ENCODE results near the gene NAIF1.
"Not testable (repeated sequence)": the region's sequence is repeated elsewhere in the genome, so short reads cannot be mapped to it uniquely, and the experiment has no call there.

Gene NAIF1

GRCh38 chr9:128034821-128035652, 32.1 kb downstream of the NAIF1 start:
- Histone ChIP-seq H3K27ac (no peak overlapping the region), H4K20me1 (no peaks in the 10 kb centered on the region), H3K4me2 (no peak overlapping the region), H3K4me3 (no peak overlapping the region), H3K9ac (no peak overlapping the region), H3K4me1 (peaks cover 0 to 15% (median 4%) of the 10 kb centered on the region in 10 experiments; a peak in 7 of 20 replicates), H3K36me3 (no peaks in the 10 kb centered on the region), H3K9me3 (replicated peaks in 1 of 11) (no peaks in the 10 kb centered on the region; a peak in 1 of 22 replicates), H3K27me3 (no peaks in the 10 kb centered on the region)
- TF ChIP-seq Cebpa-rat (IDR thresholded peaks at IDR 0.05), result no peak

- Histone ChIP-seq H3K4me2 (no peak overlapping the region), H4K20me1 (no peaks in the 10 kb centered on the region), H3K27ac (no peak overlapping the region), H3K27me3 (no peaks in the 10 kb centered on the region), H3K4me1 (peaks cover 4 to 19% (median 10%) of the 10 kb centered on the region in 10 experiments; a peak in 19 of 20 replicates), H3K4me3 (no peak overlapping the region), H3K36me3 (no peaks in the 10 kb centered on the region), H3K9me3 (replicated peaks in 1 of 11) (no peaks in the 10 kb centered on the region; a peak in 1 of 22 replicates), H3K9ac (no peak overlapping the region)
- TF ChIP-seq Cebpa-rat (IDR thresholded peaks at IDR 0.05), result no peak
Observed at GRCh38 chr9:128033609-128034008, 33.5 kb downstream of the NAIF1 start.

DNA sequence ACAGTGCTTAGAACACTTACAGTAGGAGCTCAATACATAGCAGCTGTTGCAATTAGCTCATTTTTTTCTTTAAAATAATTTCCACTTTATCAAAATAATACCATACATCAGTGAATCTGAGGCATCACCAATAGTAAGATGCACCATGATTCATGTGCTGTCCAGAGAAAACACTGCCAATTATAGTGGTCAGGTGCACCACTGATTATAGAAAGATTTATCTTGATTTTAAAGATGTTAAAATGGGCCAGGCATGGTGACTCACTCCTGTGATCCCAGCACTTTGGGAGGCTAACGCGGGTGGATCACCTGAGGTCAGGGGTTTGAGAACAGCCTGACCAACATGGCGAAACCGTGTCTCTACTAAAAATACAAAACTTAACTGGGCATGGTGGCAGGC, 39.4 kb downstream of the NAIF1 start:
- H3K4me3 ChIP-seq, result no peak overlapping the region
- no peak overlapping the region for H3K27ac ChIP-seq
- no peaks in the 10 kb centered on the region for H3K9me3 ChIP-seq (replicated peaks in 1 of 11)
- H3K36me3 ChIP-seq, result no peaks in the 10 kb centered on the region
- peaks cover 39 to 69% (median 52%) of the 10 kb centered on the region in 10 experiments for H3K4me1 ChIP-seq
- H3K9ac ChIP-seq, result no peak overlapping the region
- H3K27me3 ChIP-seq, result no peaks in the 10 kb centered on the region
- no peaks in the 10 kb centered on the region for H4K20me1 ChIP-seq
- TF ChIP-seq Cebpa-rat (IDR thresholded peaks at IDR 0.05), result no peak
- H3K4me2 ChIP-seq, result peak overlapping the region; percentile 56 to 83 (median 69); a peak in 21 of 22 replicates

- Histone ChIP-seq H3K9ac (peak overlapping the region in 7 of 11 experiments; percentile 8 to 47 (median 25); a peak in 8 of 22 replicates), H3K4me3 (no peak overlapping the region), H3K27ac (peak overlapping the region in 7 of 11 experiments; percentile 2 to 56 (median 29); a peak in 10 of 22 replicates), H3K36me3 (no peaks in the 10 kb centered on the region), H3K9me3 (replicated peaks in 1 of 11) (no peaks in the 10 kb centered on the region), H3K4me1 (peaks cover 47 to 76% (median 58%) of the 10 kb centered on the region in 10 experiments), H3K27me3 (no peaks in the 10 kb centered on the region), H4K20me1 (no peaks in the 10 kb centered on the region), H3K4me2 (peak overlapping the region; percentile 56 to 83 (median 69))
- TF ChIP-seq Cebpa-rat (IDR thresholded peaks at IDR 0.05), result no peak
Observed at GRCh38 chr9:128026773-128027541, 40.2 kb downstream of the NAIF1 start.

GRCh38 chr9:128026255-128026772, 40.8 kb downstream of the NAIF1 start:
- Histone ChIP-seq H3K4me3 (no peak overlapping the region), H3K36me3 (no peaks in the 10 kb centered on the region), H4K20me1 (no peaks in the 10 kb centered on the region), H3K27me3 (no peaks in the 10 kb centered on the region), H3K4me1 (peaks cover 48 to 71% (median 59%) of the 10 kb centered on the region in 10 experiments), H3K27ac (peak overlapping the region in 5 of 11 experiments; percentile 15 to 56 (median 32); a peak in 7 of 22 replicates), H3K4me2 (peak overlapping the region; percentile 56 to 83 (median 69)), H3K9me3 (replicated peaks in 1 of 11) (no peaks in the 10 kb centered on the region), H3K9ac (peak overlapping the region in 5 of 11 experiments; percentile 9 to 47 (median 29); a peak in 3 of 22 replicates)
- no peak for TF ChIP-seq Cebpa-rat (IDR thresholded peaks at IDR 0.05)

DNA sequence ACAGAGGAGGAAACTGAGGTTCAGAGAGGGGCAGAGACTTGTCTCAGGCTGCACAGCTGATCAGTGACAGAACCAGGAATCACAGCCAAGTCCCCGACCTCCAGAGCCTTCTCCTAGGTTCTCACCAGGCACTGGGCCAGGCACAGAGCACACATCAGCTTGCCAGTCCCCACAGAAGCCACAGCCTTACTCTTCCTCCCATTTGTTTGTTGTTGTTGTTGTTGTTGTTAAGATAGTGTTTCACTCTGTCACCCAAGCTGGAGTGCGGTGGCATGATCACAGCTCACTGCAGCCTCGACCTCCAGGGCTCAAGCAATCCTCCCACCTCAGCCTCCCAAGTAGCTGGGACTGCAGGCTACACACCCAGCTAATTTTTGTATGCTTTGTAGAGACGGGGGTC, 41.4 kb downstream of the NAIF1 start:
- H3K4me1 ChIP-seq, result peaks cover 48 to 65% (median 58%) of the 10 kb centered on the region in 10 experiments
- no peak overlapping the region for H3K27ac ChIP-seq
- no peaks in the 10 kb centered on the region for H3K27me3 ChIP-seq
- peak overlapping the region; percentile 56 to 83 (median 69); a peak in 21 of 22 replicates for H3K4me2 ChIP-seq
- no peak overlapping the region for H3K4me3 ChIP-seq
- no peaks in the 10 kb centered on the region for H3K36me3 ChIP-seq
- TF ChIP-seq Cebpa-rat (IDR thresholded peaks at IDR 0.05), result no peak
- 0 out of 22 replicates have a peak overlapping the region, but pooled peaks of 1 of the 11 experiments have one; percentile 1 for H3K9ac ChIP-seq
- H3K9me3 ChIP-seq (replicated peaks in 1 of 11), result no peaks in the 10 kb centered on the region
- no peaks in the 10 kb centered on the region for H4K20me1 ChIP-seq

- H3K4me2 ChIP-seq, result peak overlapping the region in 6 of 11 experiments; percentile 56 to 83 (median 70); a peak in 7 of 22 replicates
- no peaks in the 10 kb centered on the region for H3K9me3 ChIP-seq (replicated peaks in 1 of 11)
- no peaks in the 10 kb centered on the region for H4K20me1 ChIP-seq
- H3K36me3 ChIP-seq, result no peaks in the 10 kb centered on the region
- no peak overlapping the region for H3K27ac ChIP-seq
- peaks cover 48 to 65% (median 58%) of the 10 kb centered on the region in 10 experiments for H3K4me1 ChIP-seq
- H3K27me3 ChIP-seq, result no peaks in the 10 kb centered on the region
- H3K4me3 ChIP-seq, result no peak overlapping the region
- H3K9ac ChIP-seq, result no peak overlapping the region
- no peak for TF ChIP-seq Cebpa-rat (IDR thresholded peaks at IDR 0.05)
Observed at GRCh38 chr9:128024761-128025308, 42.3 kb downstream of the NAIF1 start.

DNA sequence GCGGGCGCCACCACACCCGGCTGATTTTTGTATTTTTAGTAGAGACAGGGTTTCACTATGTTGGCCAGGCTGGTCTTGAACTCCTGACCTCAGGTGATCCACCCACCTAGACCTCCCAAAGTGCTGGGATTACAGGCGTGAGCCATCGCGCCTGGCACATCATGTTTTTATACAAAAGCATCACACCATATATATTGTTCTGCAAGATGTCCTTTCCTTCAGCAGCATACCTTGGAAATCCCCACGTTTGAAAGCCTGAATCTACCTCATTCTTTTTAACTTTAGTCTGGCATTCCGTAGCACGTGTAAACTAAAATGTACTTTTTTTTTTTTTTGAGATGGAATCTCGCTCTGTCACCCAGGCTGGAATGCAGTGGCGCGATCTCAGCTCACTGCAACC, 43.4 kb downstream of the NAIF1 start:
- not testable (repeated sequence) for H3K27ac ChIP-seq; H3K4me3 ChIP-seq; H3K27me3 ChIP-seq; H3K36me3 ChIP-seq; H3K9ac ChIP-seq; H4K20me1 ChIP-seq; H3K9me3 ChIP-seq (replicated peaks in 1 of 11)
- Histone ChIP-seq H3K4me1 (peaks cover 43 to 59% (median 54%) of the 10 kb centered on the region in 10 experiments), H3K4me2 (peak overlapping the region in 8 of 11 experiments; percentile 22 to 66 (median 48); a peak in 8 of 22 replicates)

Data from BLaER1 treated with 17β-estradiol and CSF1 and Interleukin-3, amounts not matched to agents 10 nM and 100 nM (cell line).